CD4-positive, alpha-beta T cell treated with Interferon alpha-2 for 1 hour (primary cell): ENCODE data around the gene ITGB8.

Experiments used
- DNase-seq, 2 donors: peaks; one replicate each; pipeline ENCODE4 v3.0.0-alpha.2; 2020 to 2022

ITGB8 gene

DNA sequence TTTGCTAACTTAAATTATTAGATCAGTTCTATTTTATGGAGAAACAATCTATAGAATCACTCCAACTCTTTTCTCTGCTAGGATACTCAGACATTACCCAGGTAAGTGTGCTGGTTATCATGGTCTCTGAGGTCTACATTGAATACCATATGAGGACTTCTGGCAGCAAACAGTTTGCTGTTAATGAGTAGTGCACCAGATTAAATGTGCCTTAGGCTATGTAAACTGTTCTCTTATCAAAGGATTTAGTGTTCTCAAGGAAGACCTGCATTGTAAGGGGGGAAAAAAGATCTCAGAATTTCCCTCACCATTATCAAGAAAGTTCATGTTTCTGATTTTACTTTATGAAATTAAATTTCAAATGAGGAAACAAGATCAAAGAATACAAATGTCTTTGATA lies 107.5 kb downstream of the ITGB8 start:
- no peak for DNase-seq

GRCh38 chr7:20438694-20439376 lies 108.1 kb downstream of the ITGB8 start:
- DNase-seq: no peak

- DNase-seq: no peak
Observed at GRCh38 chr7:20439416-20440185, 108.9 kb downstream of the ITGB8 start.

- no peak for DNase-seq
Observed at GRCh38 chr7:20440472-20441105, 109.9 kb downstream of the ITGB8 start.

DNA sequence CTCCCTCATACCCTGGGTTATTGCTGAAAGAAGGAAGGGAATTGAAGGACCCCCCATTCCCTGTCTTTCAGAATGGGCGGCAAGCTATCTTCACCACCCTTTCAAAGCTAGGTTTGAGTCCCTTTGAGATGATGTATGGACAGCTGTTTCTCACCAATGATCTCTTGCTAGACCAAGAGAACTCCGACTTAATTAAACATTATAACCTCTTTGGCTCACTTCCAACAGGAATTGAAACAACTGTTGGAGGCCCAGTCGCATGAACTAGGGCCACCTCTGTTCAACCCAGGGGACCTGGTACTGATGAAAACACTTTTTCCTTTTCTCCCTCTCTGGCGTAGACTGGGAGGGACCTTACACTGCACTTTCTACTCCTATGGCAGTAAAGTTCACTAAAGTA lies 110.6 kb downstream of the ITGB8 start:
- DNase-seq: no peak

DNA sequence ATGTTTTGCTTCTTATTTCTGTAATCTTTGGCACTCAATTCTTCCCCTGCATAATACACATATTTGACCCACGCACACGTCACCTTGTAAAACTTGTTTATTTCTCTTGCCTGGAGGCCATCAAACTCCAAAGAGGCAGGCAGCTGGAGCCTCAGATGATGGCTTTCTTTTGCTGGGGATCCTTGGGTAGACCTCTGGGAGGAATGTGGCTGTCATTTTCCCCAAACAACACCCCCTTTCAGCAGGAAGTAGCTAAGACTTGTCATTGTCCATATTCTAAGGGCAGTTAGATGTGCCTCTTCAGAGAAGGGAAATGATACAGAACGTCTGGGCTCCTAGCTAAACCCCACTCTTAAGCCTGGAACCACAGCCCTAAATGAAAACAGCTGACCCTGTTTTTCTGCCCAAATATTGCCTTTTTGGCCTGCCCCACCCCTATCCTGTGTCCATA lies 111.3 kb downstream of the ITGB8 start:
- no peak for DNase-seq

- DNase-seq: no peak
Observed at GRCh38 chr7:20442951-20443350, 112.3 kb downstream of the ITGB8 start.

DNA sequence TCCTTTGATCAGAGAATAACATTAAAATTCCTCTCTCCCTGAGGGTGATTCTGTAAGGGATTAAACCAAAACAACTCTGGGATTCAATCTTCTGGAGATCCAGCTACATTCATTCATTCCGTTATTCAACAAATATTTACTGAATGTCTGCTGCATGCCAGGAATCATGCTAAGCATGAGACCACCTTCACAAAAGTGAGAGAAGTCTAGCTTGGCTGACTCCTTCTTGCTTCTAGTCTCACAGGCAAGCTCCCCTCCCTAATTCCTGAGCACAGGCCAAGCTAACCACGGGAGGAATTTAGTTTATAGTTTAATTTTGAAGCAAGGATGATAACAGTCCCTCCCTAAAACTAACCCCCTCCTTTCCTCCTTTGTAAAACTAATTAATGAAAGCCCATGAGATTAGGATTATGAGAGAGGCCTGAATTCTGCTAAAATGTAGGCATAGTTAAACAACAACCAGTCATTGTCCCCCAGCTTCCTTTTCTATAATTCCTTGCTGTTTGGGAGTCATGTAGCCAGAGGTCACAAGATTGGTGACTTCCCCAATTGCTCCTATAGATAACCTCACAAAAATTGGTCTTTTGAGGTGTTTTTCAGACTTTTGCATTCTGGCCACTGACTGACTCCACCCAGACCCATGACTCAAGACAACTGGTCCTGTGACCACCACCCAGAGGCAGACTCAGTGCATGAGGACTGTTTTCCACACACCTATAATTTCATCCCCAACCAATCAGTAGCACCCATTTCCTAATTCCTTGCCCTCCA lies 113.5 kb downstream of the ITGB8 start:
- no peak for DNase-seq

GRCh38 chr7:20447021-20447650 lies 116.4 kb downstream of the ITGB8 start:
- DNase-seq: no peak

- DNase-seq: no peak
Observed at GRCh38 chr7:20449176-20449575, 118.5 kb downstream of the ITGB8 start.

- no peak for DNase-seq
Observed at GRCh38 chr7:20450536-20450935, 119.8 kb downstream of the ITGB8 start.

DNA sequence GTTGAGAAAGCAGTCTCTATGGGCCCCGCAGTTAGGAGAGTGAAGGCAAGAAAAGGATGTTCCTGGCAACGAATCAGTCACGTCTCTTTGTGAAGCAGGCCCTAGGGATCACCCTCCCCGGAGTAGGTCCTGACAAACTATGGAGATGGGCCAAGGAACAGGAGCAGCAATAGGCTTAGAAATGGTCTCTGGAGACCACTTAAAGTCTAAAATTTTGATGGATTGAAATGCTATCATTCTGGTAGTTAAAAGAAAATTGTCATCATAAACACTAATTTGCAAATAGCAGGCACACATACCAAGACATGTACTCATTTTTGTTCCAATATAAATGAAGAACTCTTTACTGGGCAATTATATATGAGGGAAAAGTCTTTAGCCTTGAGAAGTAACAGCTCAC lies 123.5 kb downstream of the ITGB8 start:
- no peak for DNase-seq

GRCh38 chr7:20456701-20457100 lies 126.0 kb downstream of the ITGB8 start:
- DNase-seq: no peak

DNA sequence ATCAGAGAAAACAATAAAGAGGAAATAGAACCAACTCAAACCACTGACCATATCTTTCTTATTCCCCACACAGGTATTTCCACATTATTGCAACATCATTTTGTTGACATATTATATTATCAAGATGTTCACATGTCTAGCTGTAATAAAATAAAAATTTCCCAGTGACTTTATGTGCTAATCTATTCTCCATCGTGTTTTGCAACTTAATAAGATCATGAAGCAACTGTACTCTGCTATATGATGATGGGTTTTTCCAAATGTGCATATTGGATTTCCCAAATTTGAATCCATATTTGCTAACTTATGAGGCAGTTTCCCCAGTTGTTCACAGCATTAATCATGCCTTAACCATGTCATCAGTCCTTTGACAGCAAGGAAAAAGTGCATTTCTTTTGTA lies 127.8 kb downstream of the ITGB8 start:
- DNase-seq: no peak

- no peak for DNase-seq
Observed at GRCh38 chr7:20459419-20459818, 128.7 kb downstream of the ITGB8 start.

- no peak for DNase-seq
Observed at GRCh38 chr7:20464891-20465290, 134.2 kb downstream of the ITGB8 start.
